ENCODE results near the gene HMGB4.

HMGB4 gene, protein sequence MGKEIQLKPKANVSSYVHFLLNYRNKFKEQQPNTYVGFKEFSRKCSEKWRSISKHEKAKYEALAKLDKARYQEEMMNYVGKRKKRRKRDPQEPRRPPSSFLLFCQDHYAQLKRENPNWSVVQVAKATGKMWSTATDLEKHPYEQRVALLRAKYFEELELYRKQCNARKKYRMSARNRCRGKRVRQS

DNA sequence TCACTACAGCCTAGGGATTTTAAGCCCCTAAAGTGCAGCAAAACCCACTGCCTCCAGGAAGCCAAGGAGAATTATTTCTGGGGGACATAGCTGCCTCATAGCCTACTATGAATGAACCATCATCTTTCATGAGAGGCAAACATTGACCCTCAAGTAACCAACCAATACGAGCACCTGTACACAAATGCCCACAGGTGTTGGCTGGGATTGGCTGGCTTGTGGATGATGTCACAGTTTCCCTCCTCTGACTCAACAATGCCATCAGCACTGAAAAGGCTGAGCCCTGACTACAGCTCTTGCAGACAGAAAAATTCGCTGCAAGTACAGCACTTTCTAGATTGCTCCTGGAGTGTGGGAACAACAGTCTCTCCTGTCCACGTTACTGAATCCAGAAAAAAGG, at the start of gene HMGB4:
Gene HMGB4, plus strand, starts transcription at position 301 of the 400 bp plus-strand sequence. CDS start 113 bp downstream, outside the sequence.
- no peak for ATAC-seq
- no peak for DNase-seq

DNA sequence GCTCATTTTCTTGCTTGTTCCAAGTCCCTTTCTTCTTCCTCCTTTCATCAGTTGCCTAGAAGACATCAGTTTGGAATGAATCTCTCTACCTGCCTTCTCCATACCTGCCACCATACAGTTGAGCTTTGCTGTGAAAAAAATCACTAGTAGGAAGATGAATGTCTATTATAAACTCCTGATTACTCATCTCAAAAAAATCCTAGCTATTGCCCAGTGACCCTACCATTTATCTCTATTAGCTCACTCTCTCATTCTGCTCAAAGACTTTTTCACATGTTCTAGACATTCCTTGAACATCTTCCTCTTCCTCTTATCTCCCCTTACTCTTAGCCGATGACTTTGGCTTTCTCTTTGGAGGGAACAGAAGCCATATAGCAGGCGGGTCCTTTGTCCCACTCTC, 49.7 kb upstream of the HMGB4 start:
- ATAC-seq (no peak), DNase-seq (no peak)

DNA sequence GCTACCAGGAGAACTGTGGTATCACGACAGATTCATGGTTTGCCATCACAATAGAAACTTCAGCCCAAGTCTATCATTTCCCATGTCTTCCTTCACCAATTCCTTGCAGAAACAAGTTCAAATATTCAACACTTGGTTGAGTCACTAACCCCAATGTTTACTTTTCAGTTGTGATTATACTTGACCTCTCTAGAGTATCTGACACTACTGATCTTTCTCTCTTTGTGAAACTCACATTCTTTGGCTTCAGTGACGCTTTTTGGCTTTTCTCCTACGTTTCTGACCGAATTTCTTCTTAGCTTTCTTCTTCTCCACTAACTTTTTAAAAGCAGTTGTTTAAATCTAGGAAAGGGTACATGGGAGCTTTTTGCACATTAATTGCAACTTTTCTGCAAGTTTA, 48.8 kb upstream of the HMGB4 start:
- ATAC-seq (no peak), DNase-seq (no peak)

DNA sequence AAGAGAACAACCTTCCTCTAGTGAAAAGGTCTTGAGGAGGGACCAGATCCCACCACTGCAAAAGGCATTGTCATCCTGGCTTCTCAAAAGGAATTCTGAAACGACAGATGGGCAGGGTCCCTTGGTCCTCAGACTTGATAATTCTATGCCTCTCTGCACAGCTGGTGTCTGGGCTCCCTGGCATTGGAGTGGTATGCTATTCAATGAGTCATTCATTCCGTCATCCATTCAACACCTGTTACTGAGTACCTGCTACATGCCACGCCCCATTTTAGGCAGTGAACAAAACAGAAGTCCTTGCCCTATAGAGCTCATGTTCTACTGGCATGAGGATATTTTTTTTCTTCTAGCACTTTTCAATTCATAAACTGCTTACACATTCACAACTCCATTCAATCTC, 45.8 kb upstream of the HMGB4 start:
- DNase-seq, result no peak
- no peak for ATAC-seq

DNA sequence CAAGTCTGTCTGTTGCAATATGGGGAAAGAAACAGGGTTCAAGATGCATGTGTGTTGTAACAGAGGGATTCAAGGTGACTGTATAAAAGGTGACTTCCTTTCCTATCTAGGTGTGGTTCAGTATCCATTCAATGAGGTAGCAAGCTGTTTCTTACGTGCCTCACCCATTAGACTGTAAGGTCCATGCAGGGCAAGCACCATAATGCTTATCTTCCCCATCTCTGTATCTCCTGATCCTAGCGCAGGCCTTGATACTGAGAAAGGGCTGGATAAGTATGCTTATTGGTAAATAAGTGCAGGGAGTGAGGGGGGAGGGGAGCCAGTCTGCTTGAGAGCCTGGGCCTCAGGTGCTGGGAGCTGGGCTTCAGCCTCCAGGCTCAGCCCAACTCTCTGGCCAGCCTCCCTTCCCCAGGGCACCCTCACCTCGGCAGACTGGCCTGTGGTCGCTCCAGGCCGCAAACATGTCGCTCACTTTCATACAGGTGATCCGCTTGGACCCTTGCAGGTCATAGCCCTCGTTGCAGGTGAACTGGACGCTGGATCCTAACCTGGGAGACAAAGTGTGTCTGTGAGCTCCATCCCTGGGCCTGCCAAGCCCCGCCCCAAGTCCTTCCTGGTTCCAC, 44.5 kb upstream of the HMGB4 start:
- ATAC-seq (no peak), DNase-seq (no peak)

DNA sequence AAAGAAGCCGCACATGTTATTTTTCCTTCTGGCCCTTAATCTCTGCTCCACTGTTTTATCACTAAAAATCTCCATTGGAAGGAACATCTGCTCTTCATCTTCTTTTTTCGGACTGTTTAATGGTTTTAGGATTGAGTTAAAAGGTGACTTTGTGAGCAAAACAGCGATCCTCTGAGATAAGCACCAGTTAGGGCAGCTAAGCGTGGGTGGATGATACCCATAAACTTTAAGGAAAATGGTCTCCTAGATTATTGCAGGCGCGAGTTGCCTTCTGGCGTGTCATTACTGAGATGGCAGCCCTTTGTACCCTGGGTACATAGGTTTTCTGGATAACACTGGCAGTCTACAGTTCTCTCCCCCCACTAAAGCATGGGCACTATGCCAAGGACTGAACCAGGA, 44.0 kb upstream of the HMGB4 start:
- DNase-seq, result no peak
- ATAC-seq, result no peak

DNA sequence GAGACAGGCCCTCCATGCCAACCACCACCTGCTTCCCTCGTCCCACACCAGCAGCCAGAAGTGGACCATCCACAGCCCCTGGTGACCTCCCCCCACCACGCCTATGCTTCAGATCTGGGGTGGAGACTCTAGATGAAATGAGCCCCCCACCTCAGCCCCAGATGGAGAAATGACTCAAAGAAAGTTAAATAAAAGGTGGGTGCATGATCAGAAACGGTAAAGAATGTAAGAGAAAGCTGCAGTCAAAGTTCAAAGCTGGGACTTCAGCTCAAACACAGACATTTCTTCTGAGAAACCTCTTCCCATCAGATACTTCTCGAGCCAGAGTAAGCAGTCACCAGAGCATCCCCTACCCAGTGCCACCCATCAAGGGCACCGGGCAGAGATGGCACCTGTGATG, 43.1 kb upstream of the HMGB4 start:
- no peak for ATAC-seq

DNA sequence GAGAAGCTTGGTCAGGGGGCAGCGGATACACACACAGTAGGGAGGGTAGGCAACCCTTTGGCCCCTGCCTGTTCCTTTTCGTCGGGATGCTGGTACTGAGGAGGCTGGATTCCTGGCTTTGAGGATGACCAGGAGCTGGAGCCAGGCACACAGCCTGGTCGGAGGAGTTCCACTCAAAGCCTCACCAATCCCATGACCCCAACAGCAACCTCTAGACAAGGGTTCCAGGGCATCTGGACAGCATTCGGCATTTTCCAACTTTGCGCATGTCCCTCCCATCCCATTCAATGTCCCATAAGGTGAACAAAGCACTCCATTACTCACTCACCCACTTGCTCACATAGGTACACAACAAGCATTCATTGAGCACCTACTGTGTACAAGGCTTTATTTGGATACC, 42.6 kb upstream of the HMGB4 start:
- DNase-seq, result no peak
- ATAC-seq, result no peak

More for the DNA sequence above, 43.1 kb upstream of the HMGB4 start:
- DNase-seq, result no peak

DNA sequence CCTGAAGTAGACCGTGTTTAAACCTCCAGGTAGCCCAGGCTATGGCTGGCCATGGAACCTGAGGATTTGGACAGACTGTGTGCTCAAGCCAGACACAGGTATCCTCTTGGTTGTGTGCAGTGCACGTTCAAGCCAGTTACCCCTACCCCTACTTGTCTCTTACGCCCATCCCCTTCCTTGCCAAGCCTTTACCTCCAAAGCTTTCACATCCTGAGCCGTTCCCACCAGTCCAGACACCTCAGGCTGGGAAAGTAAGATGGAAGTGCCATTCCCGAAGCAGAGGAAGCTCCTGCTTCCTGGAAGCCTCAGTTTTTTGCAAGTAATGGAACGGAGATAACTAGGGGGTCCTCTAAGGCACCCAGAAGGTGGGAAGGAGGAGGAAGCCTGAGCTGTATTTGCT, 41.5 kb upstream of the HMGB4 start:
- DNase-seq (no peak), ATAC-seq (no peak)

DNA sequence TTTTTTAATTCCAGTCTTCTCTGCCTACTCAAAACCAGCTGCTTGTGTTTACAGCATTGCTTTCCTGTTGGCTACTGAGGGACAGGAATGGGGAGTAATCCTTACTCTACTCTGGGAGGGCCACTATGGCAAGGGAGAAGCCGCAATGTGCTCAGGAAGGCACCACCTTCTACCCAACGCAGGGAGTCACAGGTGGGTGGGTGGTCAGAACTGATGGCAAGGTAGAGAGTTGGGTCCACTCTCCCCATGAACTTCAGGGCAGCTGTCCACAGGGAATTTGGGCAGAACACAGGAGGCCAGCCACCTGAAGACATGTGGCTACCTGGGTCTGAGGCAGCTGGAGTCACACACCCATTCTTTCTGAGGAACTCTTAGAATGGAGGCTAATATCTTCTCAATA, 40.5 kb upstream of the HMGB4 start:
- ATAC-seq, result no peak
- no peak for DNase-seq

DNA sequence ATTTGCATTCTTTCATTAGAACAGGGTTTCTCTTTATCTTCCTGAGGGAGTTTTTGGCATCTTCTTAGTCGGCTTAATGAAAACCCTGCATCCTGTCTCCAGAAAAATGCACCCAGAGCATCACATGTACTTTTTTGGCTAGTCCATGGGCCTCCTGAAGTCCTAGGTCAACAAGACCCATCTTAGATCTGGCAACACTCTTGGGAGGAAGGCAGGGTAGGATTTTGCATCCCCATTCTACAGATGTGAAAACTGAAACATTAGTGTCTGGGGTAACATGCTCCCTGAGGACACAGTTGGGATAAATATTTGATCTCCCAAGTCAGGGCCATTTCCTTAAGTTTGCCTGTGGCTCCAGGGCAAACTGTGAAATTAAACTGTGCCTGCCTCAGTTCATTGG, 40.0 kb upstream of the HMGB4 start:
- ATAC-seq (no peak), DNase-seq (no peak)

DNA sequence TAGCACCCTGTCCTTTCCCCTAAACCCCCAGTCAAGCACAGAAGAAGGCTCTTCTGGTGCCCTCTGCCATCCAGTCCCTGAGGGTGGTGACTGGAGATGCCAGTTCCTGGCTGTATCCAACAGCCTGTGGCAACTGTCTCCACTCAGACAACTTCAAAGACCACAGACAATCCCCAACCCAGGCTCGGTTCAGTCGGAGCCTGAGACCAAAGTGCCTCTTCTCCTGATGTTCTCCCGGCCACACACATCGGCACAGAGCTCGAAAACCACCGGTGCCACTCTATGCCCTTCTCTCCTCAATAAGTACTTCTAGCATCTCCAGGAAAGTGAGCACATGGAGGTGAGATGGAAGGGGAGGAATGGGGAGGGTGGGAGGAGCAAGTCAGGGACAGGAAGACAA, 39.6 kb upstream of the HMGB4 start:
- DNase-seq (no peak), ATAC-seq (no peak)

DNA sequence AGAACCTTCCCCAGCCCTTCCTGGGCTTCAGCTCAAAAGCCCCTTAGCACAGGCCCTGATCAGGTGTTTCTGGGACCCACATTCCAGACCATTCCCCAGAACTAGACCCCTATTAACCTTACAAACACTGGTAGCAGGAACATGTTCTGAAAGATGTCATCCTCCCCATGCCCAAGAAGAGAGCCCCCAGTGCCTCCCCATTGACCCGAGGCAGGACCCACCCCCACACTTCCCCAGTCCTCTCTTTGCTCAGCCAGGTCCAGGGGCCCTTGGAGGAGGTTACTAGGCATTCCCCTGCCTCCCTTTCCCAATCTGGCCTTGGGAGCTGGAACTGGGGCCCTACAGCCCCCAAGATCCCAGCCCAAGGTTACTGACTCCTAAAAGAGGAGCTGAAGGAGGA, 38.9 kb upstream of the HMGB4 start:
- DNase-seq, result no peak
- no peak for ATAC-seq

DNA sequence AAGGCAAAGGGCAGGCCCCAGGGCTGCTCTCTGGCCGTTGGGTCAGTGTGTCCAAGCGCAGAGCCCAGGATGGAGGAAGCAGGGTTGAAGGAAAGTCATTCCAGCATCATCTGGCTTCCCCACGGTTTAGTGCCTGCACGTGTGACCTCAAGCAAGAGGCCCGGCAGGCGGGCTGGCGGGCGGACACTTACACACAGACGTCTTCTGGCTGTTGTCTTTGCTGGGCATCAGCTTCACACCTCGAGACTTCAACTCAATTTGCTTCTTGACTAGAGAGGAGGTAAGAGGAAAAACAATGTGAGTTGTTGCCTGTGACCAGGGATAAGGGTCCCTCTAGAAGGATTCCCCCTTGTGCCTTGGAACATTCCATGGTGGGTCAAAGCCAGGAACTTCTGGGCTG, 38.4 kb upstream of the HMGB4 start:
- no peak for ATAC-seq
- no peak for DNase-seq

DNA sequence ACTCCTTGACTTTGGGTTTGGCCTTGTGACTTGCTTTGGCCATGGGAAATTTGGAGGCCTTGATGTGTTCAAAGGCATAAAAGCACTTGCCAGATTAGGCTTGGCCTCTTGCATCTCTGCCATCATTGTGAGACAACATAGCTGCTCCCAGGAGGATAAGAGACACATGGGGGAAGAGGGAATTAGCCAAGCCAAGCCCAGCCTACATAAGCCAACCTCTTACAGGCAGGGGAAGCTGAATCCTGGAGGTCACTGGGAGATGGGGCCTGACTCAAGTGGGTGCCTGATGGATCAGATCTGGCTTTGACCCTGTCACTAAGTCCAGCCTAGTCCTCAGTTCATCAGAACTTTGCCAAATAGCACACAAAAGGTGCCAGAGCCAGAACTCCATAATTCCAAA, 37.6 kb upstream of the HMGB4 start:
- ATAC-seq (no peak), DNase-seq (no peak)

DNA sequence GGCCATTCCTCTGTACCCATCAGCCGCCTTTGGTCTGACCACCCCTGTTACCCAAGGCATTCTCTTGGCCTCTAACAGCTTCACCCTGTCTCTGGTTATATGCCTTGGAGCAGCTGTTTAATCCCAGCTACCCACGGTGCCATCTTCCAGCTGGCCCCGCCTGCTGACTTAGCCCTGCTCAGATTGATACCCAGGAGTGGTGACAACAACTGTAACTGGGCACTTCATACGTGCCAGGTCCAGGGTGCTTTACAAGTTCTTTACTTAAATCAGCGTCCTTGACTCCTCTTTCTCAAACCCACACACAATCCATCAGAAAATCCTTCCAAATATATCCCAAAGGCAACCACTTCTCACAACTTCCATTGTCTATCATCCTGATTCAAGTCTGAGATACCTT, 37.2 kb upstream of the HMGB4 start:
- DNase-seq, result no peak
- no peak for ATAC-seq

DNA sequence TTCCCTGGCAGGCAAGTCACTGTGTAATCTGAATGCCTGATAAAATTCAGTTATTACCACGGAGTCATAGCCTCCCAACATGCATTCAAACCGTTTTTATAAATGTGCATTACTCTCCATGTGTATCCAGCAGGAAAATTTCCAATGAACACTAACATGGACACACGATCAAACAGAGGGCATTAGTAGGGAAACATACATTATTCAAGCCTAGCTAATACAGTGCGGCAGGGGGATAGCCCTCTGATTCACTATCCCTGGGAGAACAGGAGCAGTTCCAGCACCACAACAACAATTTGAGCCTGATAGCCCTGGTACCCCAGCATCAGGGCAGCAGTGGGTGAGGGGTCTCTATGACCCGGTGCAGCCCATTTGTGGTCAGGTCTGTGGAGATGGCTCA, 35.8 kb upstream of the HMGB4 start:
- DNase-seq (no peak), ATAC-seq (no peak)

DNA sequence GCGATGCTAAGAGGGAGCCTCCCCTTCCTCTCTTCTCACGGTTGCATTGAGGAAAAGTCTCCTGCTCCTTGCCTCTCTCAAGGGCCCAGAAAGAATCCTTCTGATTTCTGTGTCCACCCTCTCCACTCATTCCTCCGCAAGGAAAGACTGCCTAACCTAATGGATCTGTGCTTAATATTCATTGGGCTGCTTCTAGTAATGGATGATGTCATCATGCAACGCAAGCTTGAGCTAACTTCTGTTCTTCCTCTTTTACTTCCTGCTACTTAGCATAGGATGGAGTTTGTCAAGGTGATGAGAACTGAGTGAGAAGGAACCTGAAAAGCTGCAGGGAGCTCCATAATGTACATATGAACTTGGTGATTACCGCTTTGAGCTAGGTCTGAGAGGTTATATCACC, 35.2 kb upstream of the HMGB4 start:
- no peak for DNase-seq
- ATAC-seq, result no peak

DNA sequence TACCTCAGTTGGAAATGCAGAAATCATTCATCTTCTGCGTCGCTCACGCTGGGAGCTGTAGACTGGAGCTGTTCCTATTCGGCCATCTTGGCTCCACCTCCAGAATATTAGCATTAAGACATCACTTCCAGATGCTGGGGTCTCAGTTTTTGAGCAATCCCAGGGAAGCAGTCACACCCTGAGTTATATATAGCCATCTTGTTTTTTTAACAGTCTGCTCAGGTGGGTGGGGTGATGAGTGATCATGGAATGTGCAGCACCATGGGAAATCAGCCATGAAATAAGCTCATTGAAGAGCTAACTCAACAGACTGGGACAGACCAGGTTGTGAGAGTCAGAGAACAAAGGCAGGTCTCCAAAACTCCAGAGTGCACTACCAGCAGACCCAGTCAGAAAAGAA, 27.0 kb upstream of the HMGB4 start:
- no peak for DNase-seq

DNA sequence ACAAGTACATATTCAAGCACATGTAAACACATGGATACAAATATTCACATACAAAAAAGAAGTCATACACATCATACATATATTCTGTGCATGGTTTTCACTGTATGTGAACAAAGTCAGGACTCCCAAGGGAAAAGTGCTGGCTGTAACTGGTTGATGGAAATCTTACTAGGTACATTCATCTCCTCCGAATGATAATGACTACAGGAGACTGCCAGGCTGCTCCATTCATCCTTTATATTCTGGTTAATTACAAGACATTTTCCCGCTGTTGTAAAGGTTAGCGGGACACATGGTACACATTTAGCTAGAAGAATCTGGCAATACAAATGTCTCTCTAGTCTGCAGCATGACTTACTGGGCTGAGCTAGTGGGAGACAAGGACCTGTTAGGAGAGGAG, 26.2 kb upstream of the HMGB4 start:
- ATAC-seq (no peak), DNase-seq (no peak)

More for the DNA sequence above, 27.0 kb upstream of the HMGB4 start:
- no peak for ATAC-seq

DNA sequence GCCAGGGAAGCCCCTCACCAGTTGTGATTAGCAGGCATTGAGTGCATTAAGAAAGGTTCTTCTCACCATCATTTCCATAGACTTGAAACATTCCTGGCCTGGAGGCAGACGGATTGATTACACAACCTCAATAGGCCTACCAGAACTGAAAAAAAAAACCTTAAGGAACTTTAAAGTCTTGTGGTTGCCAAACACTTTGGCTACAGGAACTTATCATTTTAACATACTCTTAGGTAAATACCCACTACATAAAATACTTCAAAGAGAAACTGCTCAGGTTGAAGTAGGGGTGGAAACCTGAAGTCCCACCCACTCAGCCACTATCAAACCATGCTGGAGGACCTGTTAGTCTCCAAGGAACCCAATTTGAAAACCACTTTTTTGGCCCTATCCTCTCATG, 22.4 kb upstream of the HMGB4 start:
- DNase-seq, result no peak
- no peak for ATAC-seq

DNA sequence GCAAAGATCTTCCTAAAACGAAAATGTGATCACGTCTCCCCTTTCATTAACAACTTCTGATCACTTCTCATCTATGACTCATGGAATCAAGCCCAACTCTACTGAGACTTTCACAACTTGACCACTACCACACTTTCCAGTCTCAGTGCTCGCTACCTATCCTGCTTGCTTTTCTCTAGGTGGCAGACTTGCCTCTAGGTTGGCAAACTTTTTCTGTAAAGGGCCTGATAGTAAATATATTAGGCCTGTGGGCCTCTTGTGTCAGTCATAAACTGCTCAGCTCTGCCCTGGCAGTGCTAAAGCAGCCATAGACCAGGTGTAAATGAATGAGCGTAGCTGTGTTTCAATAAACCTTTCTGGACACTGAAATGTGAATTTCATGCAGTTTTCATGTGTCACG, 21.5 kb upstream of the HMGB4 start:
- DNase-seq, result no peak
- no peak for ATAC-seq

DNA sequence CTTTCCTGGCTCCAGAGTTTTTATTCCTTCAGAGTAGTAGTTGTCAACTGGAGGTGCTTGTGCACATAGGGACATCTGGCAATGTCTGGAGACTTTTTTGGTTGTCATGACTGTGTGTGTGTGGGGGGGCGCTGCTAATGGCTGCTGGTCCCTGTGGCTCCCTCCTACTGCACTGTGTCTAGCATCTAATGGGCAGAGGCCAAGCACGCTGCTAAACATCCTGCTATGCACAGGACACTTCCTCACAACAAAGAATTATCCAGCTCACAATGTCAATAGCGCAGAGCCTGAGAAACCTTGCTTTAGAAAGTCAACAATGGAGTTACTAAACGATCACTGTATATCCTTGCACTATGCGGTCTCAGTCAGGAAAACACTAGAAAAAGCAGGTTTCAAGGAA, 19.7 kb upstream of the HMGB4 start:
- DNase-seq (no peak), ATAC-seq (no peak)

DNA sequence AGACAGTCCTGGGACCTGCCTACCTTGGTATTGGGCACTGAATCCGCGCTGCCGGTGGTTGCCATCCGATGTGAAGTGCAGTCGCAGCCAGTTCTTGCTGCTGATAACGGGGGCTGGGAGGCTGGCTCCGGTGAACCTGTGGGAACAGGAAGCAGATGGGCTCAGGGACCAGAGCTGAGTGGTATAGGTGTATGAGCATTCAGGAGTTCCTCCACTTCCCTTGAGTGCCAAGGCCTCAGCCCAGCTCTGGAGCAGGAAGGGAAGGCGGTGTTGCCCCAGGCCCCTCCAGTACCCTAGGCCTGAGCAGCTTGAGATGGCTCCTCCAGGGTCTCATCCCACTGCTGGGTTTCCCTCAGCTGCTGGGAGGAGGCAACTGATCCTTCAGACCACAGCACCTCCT, 17.0 kb upstream of the HMGB4 start:
- ATAC-seq (no peak), DNase-seq (no peak)

Measured in stimulated activated naive CD8-positive, alpha-beta T cell treated with anti-CD3 and anti-CD28 coated beads, Interleukin-15, Interleukin-2, amounts not matched to agents 100 U/mL and 50 U/mL, for 24 hours (primary cell).